Stimulated activated CD4-positive, alpha-beta T cell treated with anti-CD3 and anti-CD28 coated beads, Interleukin-12 subunit alpha, Interleukin-12 subunit beta, amount 100 ng/mL, for 48 hours (primary cell): ENCODE results near the gene SIRPA.

ENCODE experiments used
- DNase-seq, 3 donors: peaks; one replicate each; pipeline ENCODE4 v3.0.0-alpha.2; 2020; ENCODE audit warnings: low read depth in 2 of 3, low spot score in 1 of 3

Gene SIRPA

DNA sequence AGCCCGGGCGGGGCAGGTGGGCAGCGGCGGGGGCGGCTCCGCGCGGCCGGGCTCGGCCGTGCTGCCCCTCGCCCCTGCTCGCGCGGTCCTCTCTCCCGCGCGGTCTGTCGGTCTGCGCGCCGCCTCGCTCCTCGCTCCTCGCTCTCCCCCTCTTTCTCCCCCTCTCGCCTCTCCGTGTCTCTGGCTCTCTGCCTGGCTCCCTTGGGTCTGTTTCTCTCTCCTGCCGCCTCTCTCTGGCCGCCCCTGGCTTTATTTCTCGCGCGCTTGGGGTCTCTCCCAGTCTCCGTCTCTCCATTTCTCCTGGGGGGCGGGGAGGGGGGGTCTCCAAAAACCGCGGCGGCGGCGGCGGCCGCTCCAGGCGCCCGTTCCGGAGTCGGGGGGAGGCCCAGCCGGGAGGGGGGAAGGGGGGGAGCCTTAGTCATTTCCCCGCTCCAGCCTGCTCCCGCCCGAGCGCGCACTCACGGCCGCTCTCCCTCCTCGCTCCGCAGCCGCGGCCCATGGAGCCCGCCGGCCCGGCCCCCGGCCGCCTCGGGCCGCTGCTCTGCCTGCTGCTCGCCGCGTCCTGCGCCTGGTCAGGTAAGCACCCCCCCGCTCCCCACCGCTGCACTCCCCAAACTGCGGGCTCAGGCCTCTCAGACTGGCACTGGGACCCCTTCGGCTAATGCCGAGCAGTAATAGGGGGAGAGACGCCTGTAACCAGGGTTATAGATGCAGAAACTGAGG is at the start of gene SIRPA:
Gene SIRPA (plus strand): TSS at position 457 of the 723 bp plus-strand sequence. CDS start 41 bp downstream, at position 498.
- no peak for DNase-seq

DNA sequence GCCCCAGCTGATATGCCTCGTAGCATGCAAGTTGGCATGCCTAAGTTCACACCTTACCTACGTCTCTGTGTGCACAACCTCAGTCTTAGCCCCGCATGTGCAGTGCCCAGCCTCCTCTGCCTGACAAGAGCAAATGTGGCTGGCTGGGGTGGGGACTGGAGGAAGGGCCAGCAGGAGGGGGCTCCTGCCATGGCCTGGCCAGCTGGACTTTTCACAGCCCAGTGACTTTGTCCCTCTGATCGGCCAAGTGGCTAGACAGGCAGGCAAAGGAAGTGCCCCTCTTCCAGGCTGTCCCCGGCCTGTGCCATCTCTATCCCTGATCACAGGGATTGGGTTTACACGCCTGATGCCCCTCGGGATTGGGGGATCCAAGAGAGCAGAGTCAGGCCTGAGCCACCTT is 49.5 kb upstream of the SIRPA start:
- no peak for DNase-seq

DNA sequence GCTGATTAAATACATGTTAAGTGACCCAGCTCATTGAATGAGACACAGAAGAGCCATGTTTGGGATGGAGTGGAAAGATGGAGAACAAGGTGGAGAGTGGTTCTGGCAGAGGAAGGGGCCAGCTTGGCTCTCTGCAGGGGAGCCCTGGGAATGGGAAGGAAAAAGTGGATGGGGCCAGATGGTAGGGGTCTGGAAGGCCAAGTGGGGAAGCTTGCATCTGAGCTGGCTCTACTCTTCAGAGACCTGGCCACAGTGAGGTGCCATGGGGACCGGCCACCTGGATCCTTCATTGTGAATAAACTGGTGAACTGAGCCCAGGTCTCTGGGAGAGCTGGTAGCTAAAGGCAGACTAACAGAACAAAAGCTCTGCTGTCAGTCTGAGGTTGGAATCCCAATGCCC is 48.9 kb upstream of the SIRPA start:
- no peak for DNase-seq

DNA sequence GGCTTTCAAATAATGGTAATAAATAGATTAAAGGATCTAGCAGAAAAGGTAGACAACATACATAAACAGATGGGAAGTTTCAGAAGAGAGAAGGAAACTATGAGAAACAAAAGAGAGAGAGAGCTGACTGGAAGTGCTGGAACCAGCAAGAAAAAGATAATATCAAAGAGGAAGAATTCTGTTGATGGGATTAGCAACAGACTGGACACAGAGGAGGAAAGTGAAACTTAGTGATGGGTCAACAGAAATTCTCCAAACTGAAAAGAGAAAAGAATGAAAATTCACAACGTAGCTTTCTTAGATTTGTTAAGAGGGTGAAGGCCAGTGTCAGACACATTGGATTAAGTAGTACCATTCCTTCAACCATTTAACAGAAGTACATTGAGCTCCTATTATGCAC is 48.3 kb upstream of the SIRPA start:
- no peak for DNase-seq

DNA sequence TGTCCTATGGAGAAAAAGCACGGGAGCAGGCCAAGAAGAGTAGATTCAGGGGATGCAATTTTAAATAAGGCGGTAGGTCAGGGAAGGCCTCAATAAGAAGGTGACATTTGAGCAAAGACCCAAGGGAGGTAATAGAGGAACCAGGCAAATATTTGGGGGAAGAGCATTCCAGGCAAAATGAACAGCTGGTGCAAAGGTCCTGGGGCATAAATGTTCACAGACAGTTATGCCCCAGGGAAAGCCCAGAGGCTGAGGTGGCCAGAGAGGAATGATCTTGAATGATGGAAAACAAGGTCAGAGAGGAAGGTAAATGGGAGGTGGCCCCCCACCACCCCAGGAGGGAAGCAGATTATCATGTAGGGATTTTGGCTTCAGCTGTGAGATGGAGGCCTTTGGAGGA is 47.4 kb upstream of the SIRPA start:
- DNase-seq, result no peak

DNA sequence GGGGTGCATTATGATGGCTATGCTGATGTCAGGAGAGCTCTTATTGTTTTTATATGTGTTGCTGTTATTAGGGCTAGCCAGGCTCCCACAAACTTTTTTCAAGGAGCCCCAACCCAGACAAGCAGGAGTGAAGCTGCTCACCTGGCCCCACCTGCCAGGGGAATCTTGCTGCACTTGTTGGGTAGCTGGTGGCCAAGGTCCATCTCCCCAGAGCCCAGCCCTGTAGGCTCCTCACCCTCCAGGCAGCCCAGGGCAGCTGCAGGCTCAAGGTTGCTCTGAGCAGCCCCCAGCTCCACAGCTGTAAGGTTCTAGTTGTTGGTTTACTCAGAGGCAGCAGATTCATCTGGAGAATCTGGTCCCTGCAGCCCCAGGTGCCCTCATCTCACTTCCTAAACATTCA is 46.8 kb upstream of the SIRPA start:
- DNase-seq, result no peak

DNA sequence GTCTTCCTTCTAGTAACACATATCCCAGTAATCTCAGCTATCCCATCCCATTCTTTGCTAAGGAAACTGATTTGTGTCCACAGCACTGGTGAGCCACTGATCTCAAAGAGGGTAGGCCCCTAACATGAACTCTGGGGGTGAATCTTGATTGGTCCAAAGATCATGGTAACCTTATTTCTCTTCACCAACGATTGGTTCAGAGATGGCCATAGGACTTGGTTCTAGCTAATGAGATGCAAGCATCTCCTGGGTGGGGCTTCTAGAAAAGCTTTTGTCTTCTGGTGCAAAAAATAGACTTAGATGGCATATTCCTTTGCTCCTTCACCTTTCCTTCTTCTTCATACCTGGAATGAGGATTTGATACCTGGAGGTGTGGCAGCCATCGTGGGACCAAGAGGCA is 43.8 kb upstream of the SIRPA start:
- no peak for DNase-seq

DNA sequence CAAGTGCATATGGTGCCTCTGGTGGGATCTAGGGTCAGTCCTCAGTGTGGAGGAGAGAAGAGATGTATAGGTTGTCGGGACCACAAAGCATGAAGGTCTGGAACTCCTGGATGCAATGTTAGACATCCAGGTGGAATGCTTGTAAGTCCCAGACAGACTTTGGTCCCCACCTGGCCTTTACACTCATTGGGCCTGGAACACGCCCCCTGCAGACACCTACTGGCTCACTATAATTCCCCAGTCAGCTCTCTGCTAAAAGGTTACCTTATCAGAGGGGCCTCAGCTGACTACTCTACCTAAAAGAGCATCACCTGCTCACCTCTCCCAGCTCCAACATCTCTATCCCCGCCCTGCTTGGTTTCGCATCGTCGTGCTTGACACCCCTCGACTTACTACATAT is 41.7 kb upstream of the SIRPA start:
- no peak for DNase-seq

DNA sequence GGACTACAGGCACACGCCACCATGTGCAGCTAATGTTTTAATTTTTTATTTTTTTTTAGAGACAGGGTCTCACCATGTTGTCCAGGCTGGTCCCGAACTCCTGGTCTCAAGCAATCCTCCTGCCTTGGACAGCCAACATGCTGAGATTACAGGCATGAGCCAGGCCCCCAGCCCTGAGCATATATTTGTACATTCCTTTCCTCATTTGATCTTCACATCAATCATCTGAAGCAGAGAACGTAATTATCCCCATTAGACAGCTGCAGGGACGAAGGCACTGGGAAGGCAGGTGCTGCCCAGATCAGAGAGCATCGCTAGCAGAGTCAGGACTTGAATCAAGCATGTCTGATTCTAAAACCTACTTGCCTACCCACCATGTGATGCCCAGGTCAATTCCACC is 41.0 kb upstream of the SIRPA start:
- DNase-seq, result no peak

DNA sequence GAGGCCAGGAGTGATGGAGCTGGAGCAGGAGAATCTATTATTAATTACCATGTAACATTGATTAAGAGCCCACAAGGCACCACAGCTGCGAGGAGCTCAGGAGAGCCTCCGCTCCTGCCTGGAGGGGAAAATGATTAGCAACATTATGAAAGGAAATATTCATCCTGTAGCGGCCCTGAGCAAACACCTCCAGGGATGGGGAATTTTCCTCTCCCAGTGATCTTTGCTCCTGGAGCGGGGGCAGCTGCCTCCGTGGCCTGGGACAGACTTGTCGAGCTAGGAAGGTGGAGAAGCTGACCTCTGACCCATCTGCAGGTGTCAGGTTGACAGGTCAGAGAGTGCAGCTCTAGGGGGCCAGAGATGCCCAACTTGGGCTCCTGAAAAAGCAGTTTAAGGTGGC is 40.1 kb upstream of the SIRPA start:
- no peak for DNase-seq

DNA sequence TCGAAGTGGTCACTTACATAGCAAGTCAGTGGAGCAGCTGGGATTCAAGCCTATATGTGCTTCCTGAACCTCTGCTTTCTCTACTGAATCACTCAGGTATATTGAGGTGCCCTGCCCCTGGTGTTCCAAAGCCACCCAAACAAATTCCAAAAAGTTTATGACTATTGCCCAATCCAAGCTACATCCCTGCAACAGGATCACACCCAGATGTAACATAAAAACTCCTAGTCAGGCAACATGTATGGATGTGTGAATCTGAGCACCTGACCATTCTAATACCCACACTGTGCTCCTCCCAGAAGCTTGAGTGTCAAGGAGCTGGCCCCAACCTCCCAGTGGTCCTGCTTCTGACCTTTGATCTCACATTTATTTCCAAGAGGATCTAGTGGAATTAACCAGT is 39.5 kb upstream of the SIRPA start:
- no peak for DNase-seq

DNA sequence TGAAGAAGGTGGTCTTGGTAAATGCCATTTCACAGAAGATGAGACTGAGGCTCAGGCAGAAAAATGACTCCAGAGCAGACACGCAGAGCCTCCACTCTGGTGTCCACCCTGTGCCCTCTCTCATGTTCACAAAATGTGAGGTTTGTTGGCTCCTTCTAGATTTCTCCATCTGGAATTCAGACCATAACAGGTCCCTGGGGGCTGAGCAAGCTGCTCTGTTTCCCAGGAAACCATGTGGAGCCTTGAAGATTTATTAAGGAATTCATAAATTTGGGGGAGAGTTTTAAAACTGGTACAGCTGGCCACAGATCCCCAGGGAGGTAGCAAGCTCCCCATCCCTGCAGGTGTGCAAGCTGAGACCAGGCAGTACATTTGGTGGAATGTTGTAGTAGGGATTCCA is 38.8 kb upstream of the SIRPA start:
- DNase-seq, result no peak

DNA sequence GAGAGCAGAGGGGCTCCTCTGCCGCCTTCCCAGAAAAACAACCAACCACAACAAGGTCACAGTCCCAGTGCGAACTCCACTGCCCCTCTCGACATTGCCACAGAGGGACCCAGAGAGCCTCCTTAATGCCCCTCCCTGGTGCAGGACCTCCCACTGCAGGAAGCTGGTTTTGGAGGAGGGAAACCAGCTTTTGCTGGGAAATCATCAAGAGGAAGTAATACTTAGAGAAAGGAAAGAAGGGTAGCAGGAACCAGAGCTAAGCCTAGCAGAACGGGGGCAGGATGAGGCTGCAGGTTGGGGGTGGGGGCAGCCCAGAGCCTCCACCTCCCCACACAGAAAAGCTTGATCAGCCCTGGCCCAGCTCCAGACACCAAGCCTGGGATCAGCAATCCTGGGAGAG is 37.7 kb upstream of the SIRPA start:
- DNase-seq, result no peak

DNA sequence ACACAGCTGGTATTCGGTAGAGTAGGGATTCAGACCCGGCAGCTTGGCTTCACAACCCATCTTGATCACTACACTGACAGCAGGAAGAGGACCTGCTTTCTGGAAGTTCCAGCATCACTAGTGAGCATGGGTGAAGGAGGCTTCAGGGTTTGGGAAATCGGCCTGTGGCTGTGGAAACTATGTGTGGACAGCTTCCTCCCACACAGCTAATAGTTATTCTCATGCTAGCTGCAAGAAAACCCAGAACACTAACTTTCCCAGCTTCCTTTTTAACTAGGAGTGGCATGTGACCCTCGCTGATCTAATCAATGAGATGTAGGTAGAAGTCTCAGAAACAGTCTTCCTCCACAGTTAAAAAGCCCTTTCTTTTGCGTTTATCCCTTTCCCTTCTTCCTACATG is 36.3 kb upstream of the SIRPA start:
- no peak for DNase-seq

DNA sequence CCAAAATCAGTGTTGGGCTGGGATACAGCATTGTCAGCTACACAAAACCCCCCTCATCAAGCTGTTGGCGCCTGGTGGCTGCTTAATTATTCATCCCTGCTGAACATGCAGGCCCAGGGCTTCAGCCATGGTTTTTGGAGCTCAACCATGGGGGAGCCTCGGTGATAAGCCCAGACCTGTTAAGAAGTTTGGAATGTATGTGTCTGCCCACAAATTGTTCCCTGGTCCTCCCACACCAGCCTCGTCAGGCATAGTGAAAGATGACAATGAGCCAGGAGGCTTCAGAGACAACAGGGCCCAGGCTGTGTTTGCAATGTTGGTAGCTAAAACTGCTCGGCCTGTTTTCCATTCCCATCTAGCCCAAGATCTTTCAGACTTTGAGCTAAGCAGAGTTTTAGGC is 34.8 kb upstream of the SIRPA start:
- DNase-seq, result no peak

DNA sequence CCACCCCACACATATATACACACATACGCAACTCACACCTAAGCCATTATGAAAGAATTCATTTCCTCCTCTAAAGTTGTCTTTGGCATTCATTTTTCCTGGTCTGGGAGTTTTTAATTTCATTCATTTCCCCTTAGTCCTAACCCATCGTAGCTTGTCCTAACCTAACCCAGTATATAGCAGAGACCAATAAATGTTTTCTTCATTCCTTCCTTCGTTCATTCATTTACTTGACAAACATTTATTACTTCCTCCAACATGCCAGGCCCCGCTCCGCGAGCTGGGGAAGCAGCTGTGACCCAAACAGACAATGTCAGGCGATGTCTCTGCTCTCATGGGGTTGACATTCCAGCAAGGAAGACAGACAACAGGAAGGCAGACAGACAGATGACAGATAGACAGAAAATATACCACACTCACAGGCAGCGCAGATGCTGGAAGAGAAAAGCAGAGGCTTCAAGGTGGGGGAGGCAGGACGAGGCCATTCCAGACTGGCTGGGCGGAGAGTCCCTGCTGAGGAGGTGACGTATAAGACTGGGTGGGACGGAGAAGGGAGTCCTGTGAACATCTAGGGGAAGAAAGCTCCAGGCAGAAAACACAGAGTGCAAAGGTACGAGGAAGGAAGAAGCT is 33.7 kb upstream of the SIRPA start:
- no peak for DNase-seq

DNA sequence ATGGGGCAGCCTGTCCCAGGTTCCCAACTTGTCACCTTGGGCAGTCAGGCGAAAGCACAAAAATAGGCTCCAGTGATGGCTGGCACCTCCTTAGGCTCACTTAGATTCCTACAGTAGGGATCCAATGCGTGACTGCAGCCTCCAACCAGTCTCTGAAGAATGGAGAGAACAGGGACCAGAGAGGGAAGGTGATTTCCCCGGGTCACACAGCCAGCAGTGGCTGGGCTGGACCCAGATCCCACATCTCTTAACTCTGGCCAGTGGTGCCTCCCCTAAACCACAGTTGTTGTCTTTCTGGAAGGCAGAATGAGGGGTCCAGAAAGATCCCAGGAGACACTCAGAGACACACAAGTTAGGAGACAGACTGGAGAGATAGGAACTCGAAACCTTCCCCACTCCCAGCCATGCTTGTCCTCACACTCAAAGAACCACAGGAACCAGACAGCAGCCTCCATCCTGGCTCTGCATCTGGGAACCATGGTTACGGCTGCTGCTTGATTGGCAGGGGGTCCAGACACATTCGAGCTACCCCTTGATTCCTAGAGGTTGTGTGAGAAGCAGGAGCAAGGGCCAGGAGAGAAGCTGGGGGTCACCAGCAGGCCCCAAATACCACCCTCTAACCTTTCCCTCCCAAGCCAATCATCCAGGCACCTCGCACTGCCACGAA is 33.1 kb upstream of the SIRPA start:
- DNase-seq, result no peak

DNA sequence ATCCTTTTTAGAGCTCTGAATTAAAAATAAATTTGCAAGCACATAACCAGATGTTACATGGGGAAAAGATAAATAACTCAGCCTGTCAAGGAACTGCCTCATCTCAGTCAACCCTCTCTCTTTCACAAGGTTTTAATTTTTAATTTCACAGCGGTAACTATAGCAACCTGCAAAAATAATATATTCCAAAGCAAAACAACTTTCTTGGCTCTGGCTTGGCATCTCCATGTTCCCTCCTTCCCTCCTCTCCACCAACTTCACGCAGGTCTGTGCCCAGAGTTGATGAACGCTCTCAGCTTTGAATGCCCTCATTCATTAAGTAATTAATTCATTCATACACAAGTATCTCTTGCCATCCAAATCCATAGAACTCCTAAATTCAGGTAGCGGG is 32.5 kb upstream of the SIRPA start:
- no peak for DNase-seq

DNA sequence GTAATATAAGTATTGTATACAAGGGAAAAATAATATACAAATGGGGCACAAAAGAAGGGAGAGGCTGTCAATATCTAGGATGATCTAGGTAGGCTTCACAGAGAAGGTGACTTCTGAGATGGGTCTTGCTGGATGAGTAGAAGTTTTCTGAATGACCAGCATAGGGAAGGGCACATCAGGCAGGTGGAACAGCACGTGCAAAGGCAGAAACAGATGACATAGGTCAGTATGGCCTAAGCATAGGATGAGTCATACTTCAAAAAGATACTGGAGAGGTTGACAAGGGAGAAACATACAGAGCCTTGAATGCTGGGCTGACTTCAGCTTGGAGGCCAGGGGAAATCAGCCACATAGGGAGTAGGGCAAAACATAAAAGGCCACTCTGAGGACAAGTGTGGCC is 31.9 kb upstream of the SIRPA start:
- no peak for DNase-seq

DNA sequence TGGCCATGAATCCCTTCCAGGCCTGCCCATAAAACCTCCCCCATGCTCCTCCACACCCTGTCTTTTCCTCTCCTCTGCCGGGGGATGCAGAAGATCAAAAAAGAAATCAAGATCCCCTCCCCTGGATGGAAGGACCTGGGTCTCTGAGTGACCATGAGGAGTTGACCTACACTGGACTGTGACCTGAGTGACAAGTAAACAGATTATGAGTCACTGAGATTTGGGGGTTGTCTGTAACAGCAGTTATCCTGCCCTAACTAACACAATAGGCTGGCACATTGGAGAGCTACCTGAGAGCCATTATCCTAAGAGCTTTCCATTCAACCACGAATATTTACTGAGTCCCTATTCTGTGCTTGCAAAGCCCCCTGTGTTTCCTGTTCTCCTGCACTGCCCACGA is 28.4 kb upstream of the SIRPA start:
- DNase-seq, result no peak

DNA sequence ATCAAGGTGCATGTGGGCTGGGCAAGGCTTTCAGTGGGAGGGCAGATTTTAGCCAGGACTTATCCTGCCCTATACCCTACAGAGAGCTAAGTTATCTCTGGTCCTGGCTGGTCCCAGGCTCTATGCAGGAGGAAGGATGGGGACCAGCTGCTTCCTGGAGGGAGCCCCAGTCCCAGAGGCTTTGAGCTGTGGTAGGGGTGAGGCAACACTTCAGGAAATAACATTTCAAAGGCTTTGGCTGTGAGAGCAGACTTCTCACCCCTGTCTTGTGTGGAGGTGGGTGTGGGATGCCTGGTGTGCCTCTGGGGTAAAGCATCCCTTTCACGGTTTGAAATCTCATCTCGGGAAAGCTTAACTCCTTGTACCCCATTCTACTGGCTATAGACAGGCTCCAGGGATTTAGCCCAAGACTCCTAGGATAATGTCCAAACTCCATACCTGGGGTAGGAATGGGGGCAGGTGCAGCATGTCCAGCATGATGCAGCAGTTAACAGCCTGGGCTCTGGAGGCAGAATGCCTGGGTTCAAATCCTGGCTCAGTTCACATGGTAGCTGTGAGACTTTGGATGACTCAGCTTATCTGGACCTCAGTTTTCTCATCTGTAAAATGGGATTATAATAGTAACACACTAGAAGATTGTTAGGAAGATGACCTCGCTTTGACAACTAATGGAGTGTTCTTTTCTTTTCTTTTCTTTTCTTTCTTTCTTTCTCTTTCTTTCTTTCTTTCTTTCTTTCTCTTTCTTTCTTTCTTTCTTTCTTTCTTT is 27.5 kb upstream of the SIRPA start:
- no peak for DNase-seq

DNA sequence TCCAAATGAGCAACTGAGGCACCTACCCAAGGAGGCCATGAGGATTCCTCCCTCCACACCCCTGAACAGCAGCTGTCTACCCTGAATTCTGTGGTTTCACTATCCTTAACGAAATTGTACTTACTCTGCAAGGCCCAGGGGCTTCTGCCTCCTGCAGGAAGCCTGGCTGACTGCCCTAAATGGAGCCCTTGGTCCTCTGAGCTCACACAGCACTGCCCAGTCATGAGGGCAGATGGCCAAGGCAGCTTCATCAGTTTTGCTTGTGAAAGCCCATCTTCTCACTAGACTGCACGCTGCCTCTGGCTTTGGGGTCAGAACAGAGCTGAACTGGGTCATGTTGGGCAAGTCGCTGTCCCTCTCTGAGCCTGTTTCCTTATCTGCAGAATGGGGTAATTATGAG is 26.4 kb upstream of the SIRPA start:
- DNase-seq, result no peak
